Mesenchymal stem cell (in vitro differentiated cells and primary cell): Measurements from ENCODE around the gene CLTCL1.

ENCODE experiments used
- DNase-seq: peaks from one replicate; pipeline ENCODE4 v3.0.0-alpha.2; 2013
- H2AFZ ChIP-seq: one replicate; pipeline ENCODE4 v1.6.1; 2013; ENCODE audit warnings: low read depth, mild to moderate bottlenecking, control low read depth, inconsistent platforms, low read length, moderate library complexity
- H2AK5ac ChIP-seq: 2 replicates; pipeline ENCODE4 v1.6.1; 2013; ENCODE audit warnings: low read length, moderate library complexity, mild to moderate bottlenecking, inconsistent platforms; ENCODE audit not compliant: severe bottlenecking
- H2BK120ac ChIP-seq: one replicate; pipeline ENCODE4 v1.6.1; 2013; ENCODE audit warnings: low read depth, mild to moderate bottlenecking, inconsistent platforms, low read length, moderate library complexity
- H2BK12ac ChIP-seq, 2 experiments: one replicate each; pipeline ENCODE4 v1.6.1; 2013; ENCODE audit warnings: inconsistent platforms in 2 of 2, low read length in 2 of 2, mild to moderate bottlenecking in 2 of 2, moderate library complexity in 2 of 2, control low read depth in 1 of 2
- H2BK15ac ChIP-seq: one replicate; pipeline ENCODE4 v1.6.1; 2013; ENCODE audit warnings: mild to moderate bottlenecking, low read depth, inconsistent platforms; ENCODE audit not compliant: poor library complexity, severe bottlenecking
- H2BK5ac ChIP-seq: 2 replicates; pipeline ENCODE4 v1.6.1; 2013; ENCODE audit warnings: low read depth, mild to moderate bottlenecking, low read length, control low read depth, inconsistent platforms; ENCODE audit not compliant: poor library complexity, severe bottlenecking
- H3K14ac ChIP-seq, 2 experiments: one replicate each; pipeline ENCODE4 v1.6.1; 2013; ENCODE audit warnings: inconsistent platforms in 2 of 2, low read length in 2 of 2, control low read depth in 1 of 2, mild to moderate bottlenecking in 1 of 2, moderate library complexity in 1 of 2
- H3K18ac ChIP-seq, 2 experiments: one replicate each; pipeline ENCODE4 v1.6.1; 2013; ENCODE audit warnings: inconsistent platforms in 2 of 2, low read length in 2 of 2, control low read depth in 1 of 2, low read depth in 1 of 2, mild to moderate bottlenecking in 1 of 2
- H3K23ac ChIP-seq, 2 experiments: one replicate each; pipeline ENCODE4 v1.6.1; 2013; ENCODE audit warnings: inconsistent platforms in 2 of 2, low read length in 2 of 2, mild to moderate bottlenecking in 2 of 2, moderate library complexity in 2 of 2, control low read depth in 1 of 2
- H3K27ac ChIP-seq: 2 replicates; pipeline ENCODE4 v1.5.1; 2013; ENCODE audit warnings: mild to moderate bottlenecking, moderate library complexity, low read length, control low read depth, inconsistent platforms; ENCODE audit not compliant: poor library complexity, severe bottlenecking
- H3K27me3 ChIP-seq, 2 experiments: 2 replicates each; pipeline versions ENCODE4 v1.6.1 to v1.7.0; 2013; ENCODE audit warnings: low read length in 2 of 2, mild to moderate bottlenecking in 2 of 2, moderate library complexity in 2 of 2, control low read depth in 1 of 2, inconsistent platforms in 1 of 2; ENCODE audit not compliant: control insufficient read depth in 1 of 2, insufficient read depth in 1 of 2
- H3K36me3 ChIP-seq, 2 experiments: 2 replicates each; pipeline versions ENCODE4 v1.6.1 to v1.7.0; 2013; ENCODE audit warnings: low read length in 2 of 2, control low read depth in 1 of 2, inconsistent platforms in 1 of 2, low read depth in 1 of 2, mild to moderate bottlenecking in 1 of 2; ENCODE audit not compliant: insufficient read depth in 2 of 2, control insufficient read depth in 1 of 2
- H3K4ac ChIP-seq, 2 experiments: one replicate each; pipeline ENCODE4 v1.6.1; 2013; ENCODE audit warnings: inconsistent platforms in 2 of 2, low read length in 2 of 2, mild to moderate bottlenecking in 2 of 2, moderate library complexity in 2 of 2, control low read depth in 1 of 2, low read depth in 1 of 2
- H3K4me1 ChIP-seq: 2 replicates; pipeline ENCODE4 v1.6.1; 2013; ENCODE audit warnings: low read depth, low read length, control low read depth; ENCODE audit not compliant: control insufficient read depth, insufficient read depth
- H3K4me2 ChIP-seq: 2 replicates; pipeline ENCODE4 v1.6.1; 2013; ENCODE audit warnings: low read length, mild to moderate bottlenecking, inconsistent platforms; ENCODE audit not compliant: poor library complexity, severe bottlenecking
- H3K4me3 ChIP-seq, 2 experiments: 2 replicates each; pipeline versions ENCODE4 v1.5.1 to v1.7.0; 2013; ENCODE audit warnings: low read length in 2 of 2, mild to moderate bottlenecking in 2 of 2, control low read depth in 1 of 2, low read depth in 1 of 2; ENCODE audit not compliant: insufficient read depth in 1 of 2
- H3K79me1 ChIP-seq: replicated peaks from 2 replicates; pipeline ENCODE4 v1.6.1; 2013; ENCODE audit warnings: mild to moderate bottlenecking, control low read depth, low read length, inconsistent platforms; ENCODE audit not compliant: poor library complexity, severe bottlenecking
- H3K9ac ChIP-seq: 2 replicates; pipeline ENCODE4 v1.7.0; 2013; ENCODE audit warnings: mild to moderate bottlenecking, low read length, moderate library complexity
- H3K9me3 ChIP-seq: 2 replicates; pipeline ENCODE4 v1.7.0; 2013; ENCODE audit warnings: mild to moderate bottlenecking, low read length; ENCODE audit not compliant: control insufficient read depth
- H4K8ac ChIP-seq: one replicate; pipeline ENCODE4 v1.6.1; 2013; ENCODE audit warnings: inconsistent platforms, mild to moderate bottlenecking, low read length, moderate library complexity
- H4K91ac ChIP-seq: one replicate; pipeline ENCODE4 v1.6.1; 2013; ENCODE audit warnings: mild to moderate bottlenecking, low read length, inconsistent platforms
- WGBS: methylation state at CpG from one replicate; pipeline ENCODE4 v1.1.7; 2013; ENCODE audit warnings: mixed read lengths; 5-methylcytosine and 5-hydroxymethylcytosine counted together

Gene CLTCL1

DNA sequence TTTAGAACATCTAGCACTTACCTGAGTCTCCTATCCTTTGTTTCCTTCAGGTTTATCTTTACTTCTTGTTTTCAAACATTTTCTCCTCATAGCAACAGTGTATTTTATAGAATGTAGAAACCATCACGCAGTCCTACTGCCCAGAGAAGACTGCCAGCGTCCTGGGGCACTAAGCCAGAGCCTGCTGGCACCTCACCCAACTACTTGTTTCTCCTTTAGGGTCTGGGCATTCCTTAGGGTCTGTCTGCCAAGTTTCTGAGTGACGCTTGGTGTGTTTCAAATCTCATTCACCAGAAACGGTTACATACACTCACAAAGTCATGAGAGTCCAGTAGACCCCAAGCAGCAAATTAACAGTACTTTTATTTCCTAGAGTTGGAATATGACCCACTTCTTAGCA, 63.3 kb downstream of the CLTCL1 start:
- Histone ChIP-seq H3K9ac (no peak overlapping the region), H2BK5ac (no peak overlapping the region), H3K4ac (no peak overlapping the region), H3K36me3 (peaks cover 41 to 61% of the 10 kb centered on the region in 2 experiments), H2AFZ (no peak overlapping the region), H2AK5ac (no peak overlapping the region), H3K4me2 (no peak overlapping the region), H3K23ac (no peak overlapping the region), H3K9me3 (no peaks in the 10 kb centered on the region), H2BK15ac (no peak overlapping the region), H4K8ac (no peak overlapping the region), H2BK12ac (no peak overlapping the region), H2BK120ac (no peak overlapping the region), H3K27me3 (no peaks in the 10 kb centered on the region), H3K4me1 (no peaks in the 10 kb centered on the region), H4K91ac (no peak overlapping the region), H3K27ac (no peak overlapping the region), H3K79me1 (no peaks in the 10 kb centered on the region), H3K14ac (no peak overlapping the region), H3K18ac (no peak overlapping the region), H3K4me3 (no peak overlapping the region)
- DNase-seq: no peak
- 99% methylated on average over 4 of the region's 4 CpGs for WGBS

DNA sequence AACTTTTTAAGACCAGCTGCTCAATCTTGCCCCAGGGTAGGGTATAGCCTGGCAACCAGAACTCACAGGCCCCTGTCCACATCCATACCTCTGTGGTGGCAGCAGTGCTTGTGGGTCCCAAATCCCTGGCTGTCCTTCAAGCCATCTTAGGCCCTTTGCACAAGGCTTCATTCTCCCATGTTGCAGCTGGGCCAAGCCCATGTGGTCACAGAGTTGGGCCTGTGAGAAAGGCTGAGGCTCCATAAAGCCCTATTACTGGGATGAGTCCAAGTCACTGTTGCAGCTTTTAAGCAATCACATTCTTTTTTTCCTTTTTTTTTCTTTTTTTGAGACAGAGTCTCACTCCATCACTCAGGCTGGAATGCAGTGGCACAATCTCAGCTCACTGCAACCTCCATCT, 65.1 kb downstream of the CLTCL1 start:
- Histone ChIP-seq H3K18ac (no peak overlapping the region), H3K9ac (no peak overlapping the region), H4K8ac (no peak overlapping the region), H3K23ac (no peak overlapping the region), H3K36me3 (peaks cover 52 to 66% of the 10 kb centered on the region in 2 experiments), H3K14ac (no peak overlapping the region), H2BK15ac (no peak overlapping the region), H2BK5ac (no peak overlapping the region), H2BK12ac (no peak overlapping the region), H3K4me1 (no peaks in the 10 kb centered on the region), H3K27me3 (no peaks in the 10 kb centered on the region), H3K9me3 (no peaks in the 10 kb centered on the region), H2BK120ac (no peak overlapping the region), H3K4me3 (no peak overlapping the region), H3K4ac (no peak overlapping the region), H2AK5ac (no peak overlapping the region), H3K79me1 (no peaks in the 10 kb centered on the region), H3K27ac (no peak overlapping the region), H2AFZ (no peak overlapping the region), H3K4me2 (no peak overlapping the region), H4K91ac (no peak overlapping the region)
- no peak for DNase-seq

DNA sequence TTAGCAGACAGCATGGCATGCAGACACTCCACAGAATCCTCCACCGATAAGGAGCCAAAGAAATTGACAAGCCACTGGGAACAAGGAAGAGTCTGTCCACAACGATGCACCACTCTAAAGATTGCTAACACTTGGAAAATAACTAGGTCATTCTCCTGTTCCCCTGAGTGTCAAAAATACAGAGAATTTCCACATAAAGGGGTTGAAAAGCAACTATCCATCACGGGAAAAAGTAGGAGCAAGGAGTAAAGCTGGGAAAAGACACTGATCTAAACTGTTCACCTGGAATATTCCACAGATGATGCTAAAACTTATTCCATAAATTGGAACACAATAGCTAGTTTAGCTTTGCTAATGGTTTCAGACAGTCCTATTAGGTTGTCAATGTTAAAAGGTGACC, 66.0 kb downstream of the CLTCL1 start:
- Histone ChIP-seq H3K4me1 (no peaks in the 10 kb centered on the region), H3K4ac (no peak overlapping the region), H2BK12ac (no peak overlapping the region), H3K27me3 (no peaks in the 10 kb centered on the region), H2AFZ (no peak overlapping the region), H3K14ac (no peak overlapping the region), H3K9me3 (no peaks in the 10 kb centered on the region), H4K8ac (no peak overlapping the region), H3K4me2 (no peak overlapping the region), H3K9ac (no peak overlapping the region), H3K18ac (no peak overlapping the region), H4K91ac (no peak overlapping the region), H3K4me3 (no peak overlapping the region), H3K23ac (no peak overlapping the region), H3K79me1 (no peaks in the 10 kb centered on the region), H3K27ac (no peak overlapping the region), H3K36me3 (peaks cover 60 to 72% of the 10 kb centered on the region in 2 experiments), H2BK120ac (no peak overlapping the region), H2BK15ac (no peak overlapping the region), H2AK5ac (no peak overlapping the region), H2BK5ac (no peak overlapping the region)
- WGBS: 95% methylated on average over 2 of the region's 3 CpGs
- no peak for DNase-seq

GRCh38 chr22:19224985-19225384, 66.5 kb downstream of the CLTCL1 start:
- Histone ChIP-seq H3K4me1 (no peaks in the 10 kb centered on the region), H3K4me2 (no peak overlapping the region), H3K4ac (no peak overlapping the region), H3K18ac (no peak overlapping the region), H3K4me3 (no peak overlapping the region), H2AK5ac (no peak overlapping the region), H3K9ac (no peak overlapping the region), H2BK15ac (no peak overlapping the region), H2BK120ac (no peak overlapping the region), H2BK12ac (no peak overlapping the region), H3K36me3 (peaks cover 64 to 75% of the 10 kb centered on the region in 2 experiments), H4K91ac (no peak overlapping the region), H3K27me3 (no peaks in the 10 kb centered on the region), H3K14ac (no peak overlapping the region), H2BK5ac (no peak overlapping the region), H2AFZ (no peak overlapping the region), H3K27ac (no peak overlapping the region), H3K9me3 (no peaks in the 10 kb centered on the region), H4K8ac (no peak overlapping the region), H3K79me1 (no peaks in the 10 kb centered on the region), H3K23ac (no peak overlapping the region)
- DNase-seq: no peak
- 97% methylated on average over 7 of the region's 7 CpGs for WGBS
